IMR-90 (cell line): ENCODE results near the gene ANKLE1. TPM values are rescaled to one million over a fixed set of nuclear protein-coding genes. Genes with fewer than 3 reads are reported as not detected.
A peak's percentile ranks its signal among the peaks of the same experiment; 100 is the strongest.

ENCODE experiments used
- ATAC-seq: fragments of 200-7000 bp; cut with Tn5 transposase; 2 replicates; pipeline ENCODE4 v1.9.1; 2020; ENCODE audit warnings: low read depth, mild to moderate bottlenecking, moderate library complexity
- BruUV-seq: library from RNA; stranded (reverse); fragments of 400-500 nt; replicated peaks from 2 replicates; lab custom pipeline; 2021; lab: Mats Ljungman, UMichigan
- CTCF ChIA-PET: fragments of 300-600 bp; formaldehyde crosslinking; extraction: SDS; loops from one replicate; lab custom pipeline; 2021; ENCODE audit warnings: antibody characterized with exemption; lab: Yijun Ruan, JAX
- POLR2A ChIA-PET: fragments of 300-600 bp; sonication (Branson Sonifier 250); formaldehyde crosslinking; loops from one replicate; lab custom pipeline; 2022; ENCODE audit warnings: antibody characterized with exemption; ENCODE audit not compliant: unreplicated experiment; lab: Charles Lee
- DNase-seq: peaks from one replicate; pipeline ENCODE4 v3.0.0; 2013
- H2AFZ ChIP-seq: replicated peaks from 2 replicates; pipeline ENCODE3; 2013; ENCODE audit warnings: low read length, mild to moderate bottlenecking; ENCODE audit not compliant: poor library complexity
- H2AK5ac ChIP-seq: 2 replicates; pipeline ENCODE4 v1.6.1; 2013; ENCODE audit warnings: low read depth, low read length, inconsistent platforms
- H2AK9ac ChIP-seq: replicated peaks from 2 replicates; pipeline ENCODE3; 2013; ENCODE audit warnings: mild to moderate bottlenecking, low read depth, low read length, moderate library complexity; ENCODE audit not compliant: poor library complexity
- H2BK120ac ChIP-seq: 2 replicates; pipeline ENCODE4 v1.6.1; 2013; ENCODE audit warnings: low read depth, low read length, inconsistent platforms
- H2BK15ac ChIP-seq: 3 replicates; pipeline ENCODE4 v1.6.1; 2013; ENCODE audit warnings: low read depth, low read length, inconsistent platforms
- H2BK20ac ChIP-seq: 2 replicates; pipeline ENCODE4 v1.6.1; 2013; ENCODE audit warnings: low read depth, mild to moderate bottlenecking, inconsistent platforms, low read length, moderate library complexity
- H2BK5ac ChIP-seq: 2 replicates; pipeline ENCODE4 v1.6.1; 2013; ENCODE audit warnings: mild to moderate bottlenecking, low read depth, low read length, inconsistent platforms; ENCODE audit not compliant: poor library complexity, severe bottlenecking
- H3K14ac ChIP-seq: replicated peaks from 2 replicates; pipeline ENCODE4 v1.6.1; 2013; ENCODE audit warnings: low read depth, low read length, inconsistent platforms
- H3K18ac ChIP-seq: 2 replicates; pipeline ENCODE4 v1.6.1; 2013; ENCODE audit warnings: low read depth, low read length, control low read depth
- H3K23ac ChIP-seq: 2 replicates; pipeline ENCODE4 v1.6.1; 2013; ENCODE audit warnings: low read depth, low read length, inconsistent platforms
- H3K27ac ChIP-seq: 2 replicates; pipeline ENCODE4 v1.5.1; 2013; ENCODE audit warnings: mild to moderate bottlenecking, control low read depth, low read length; ENCODE audit not compliant: insufficient read depth
- H3K27me3 ChIP-seq: 2 replicates; pipeline ENCODE4 v1.6.1; 2013; ENCODE audit warnings: low read length; ENCODE audit not compliant: control insufficient read depth, insufficient read depth
- H3K36me3 ChIP-seq: 2 replicates; pipeline ENCODE4 v1.6.1; 2013; ENCODE audit warnings: low read length, mixed read lengths; ENCODE audit not compliant: control insufficient read depth, insufficient read depth
- H3K4ac ChIP-seq: 2 replicates; pipeline ENCODE4 v1.6.1; 2013; ENCODE audit warnings: low read depth, low read length, inconsistent platforms
- H3K4me1 ChIP-seq: 2 replicates; pipeline ENCODE4 v1.6.1; 2013; ENCODE audit warnings: low read length, mixed read lengths; ENCODE audit not compliant: control insufficient read depth, insufficient read depth
- H3K4me2 ChIP-seq: 2 replicates; pipeline ENCODE4 v1.6.1; 2013; ENCODE audit warnings: low read depth, mild to moderate bottlenecking, control low read depth, low read length, moderate library complexity
- H3K4me3 ChIP-seq: 2 replicates; pipeline ENCODE4 v1.5.1; 2013; ENCODE audit warnings: low read depth, mild to moderate bottlenecking, control low read depth, low read length, moderate library complexity; ENCODE audit not compliant: insufficient read depth
- H3K56ac ChIP-seq: 2 replicates; pipeline ENCODE4 v1.6.1; 2013; ENCODE audit warnings: low read length, inconsistent platforms; ENCODE audit not compliant: insufficient read depth; ENCODE audit errors: extremely low read depth
- H3K79me1 ChIP-seq, 2 experiments: 2 replicates each; pipeline ENCODE4 v1.6.1; 2013; ENCODE audit warnings: low read length in 2 of 2, inconsistent platforms in 1 of 2, low read depth in 1 of 2
- H3K9ac ChIP-seq: 2 replicates; pipeline ENCODE4 v1.6.1; 2013; ENCODE audit warnings: low read depth, low read length, control low read depth
- H3K9me1 ChIP-seq: 2 replicates; pipeline ENCODE4 v1.6.1; 2013; ENCODE audit warnings: low read length, inconsistent platforms; ENCODE audit not compliant: insufficient read depth
- H3K9me3 ChIP-seq: 2 replicates; pipeline ENCODE4 v1.6.1; 2013; ENCODE audit warnings: low read length; ENCODE audit not compliant: control insufficient read depth, insufficient read depth
- H4K20me1 ChIP-seq: 2 replicates; pipeline ENCODE4 v1.6.1; 2013; ENCODE audit warnings: low read length, inconsistent platforms; ENCODE audit not compliant: insufficient read depth
- H4K5ac ChIP-seq: 2 replicates; pipeline ENCODE4 v1.6.1; 2013; ENCODE audit warnings: mild to moderate bottlenecking, low read depth, low read length, control low read depth
- H4K8ac ChIP-seq, 2 experiments: 2 replicates each; pipeline ENCODE4 v1.6.1; 2013; ENCODE audit warnings: low read depth in 2 of 2, low read length in 2 of 2, control low read depth in 1 of 2, inconsistent platforms in 1 of 2
- H4K91ac ChIP-seq: 2 replicates; pipeline ENCODE4 v1.6.1; 2013; ENCODE audit warnings: low read depth, low read length, inconsistent platforms; ENCODE audit not compliant: insufficient read depth
- BHLHE40 ChIP-seq: fragments of 150-350 bp; IDR thresholded peaks from 2 replicates; pipeline ENCODE4 v1.6.1; 2016; ENCODE audit warnings: mild to moderate bottlenecking, low read depth, low read length
- RAD21 ChIP-seq: IDR thresholded peaks from 2 replicates; pipeline ENCODE4 v1.6.1; 2012; ENCODE audit warnings: low read length, improper control_type of control experiment
- RCOR1 ChIP-seq: IDR thresholded peaks from 2 replicates; pipeline ENCODE4 v1.6.1; 2012; ENCODE audit warnings: mild to moderate bottlenecking, low read length, improper control_type of control experiment; ENCODE audit not compliant: insufficient replicate concordance
- SMC3 ChIP-seq: fragments of 150-350 bp; IDR thresholded peaks from 2 replicates; pipeline ENCODE4 v1.6.1; 2016; ENCODE audit warnings: low read depth, mild to moderate bottlenecking, antibody characterized with exemption, low read length, moderate library complexity
- WGBS, 2 experiments: methylation state at CpG; one replicate each; pipeline versions ENCODE4 v1.1.5 to v1.1.7; 2013; ENCODE audit warnings: missing lambda C conversion rate in 2 of 2; ENCODE audit not compliant: insufficient read length in 1 of 2; ENCODE audit errors: extremely low coverage in 2 of 2; 5-methylcytosine and 5-hydroxymethylcytosine counted together
- dilution Hi-C: fragments of 300-500 bp; cut with HindIII; formaldehyde crosslinking; loops from one replicate; pipeline ENCODE4 v1.14.3; 2018; ENCODE audit warnings: low sequenced_read_pairs; ENCODE audit not compliant: unreplicated experiment
- in situ Hi-C: fragments of 300-500 bp; cut with MboI; formaldehyde crosslinking; loops from 3 replicates; pipeline ENCODE4 v1.14.3; 2019; ENCODE audit warnings: low sequenced_read_pairs, inconsistent platforms, mixed read lengths
- intact Hi-C: fragments of 100-400 bp; cut with micrococcal nuclease; formaldehyde crosslinking; loops from 2 replicates; pipeline ENCODE4 v1.10.0; 2022
- polyA plus RNA-seq, 3 experiments: library from polyadenylated mRNA; depleted of rRNA; stranded (reverse); fragments of >200 nt; gene quantifications; 2 replicates each; pipeline ENCODE4 v1.2.3, GENCODE V29; 2012; ENCODE audit warnings: low replicate concordance in 1 of 3
- total RNA-seq: library from RNA; depleted of rRNA; stranded (reverse); fragments of >200 nt; gene quantifications from 2 replicates; pipeline ENCODE4 v1.2.3, GENCODE V29; 2012
- TF ChIP-seq, protein P1 (sequence below): conservative IDR thresholded peaks from 2 replicates; pipeline ENCODE4 v1.5.1; 2012; ENCODE audit warnings: mild to moderate bottlenecking, low read depth, low read length, improper control_type of control experiment

The ANKLE1 gene
- total and polyA plus RNA-seq, 2 of the 4 experiments (the other 2 are of a cell fraction), result under 0.01 to 0.87 TPM

DNA sequence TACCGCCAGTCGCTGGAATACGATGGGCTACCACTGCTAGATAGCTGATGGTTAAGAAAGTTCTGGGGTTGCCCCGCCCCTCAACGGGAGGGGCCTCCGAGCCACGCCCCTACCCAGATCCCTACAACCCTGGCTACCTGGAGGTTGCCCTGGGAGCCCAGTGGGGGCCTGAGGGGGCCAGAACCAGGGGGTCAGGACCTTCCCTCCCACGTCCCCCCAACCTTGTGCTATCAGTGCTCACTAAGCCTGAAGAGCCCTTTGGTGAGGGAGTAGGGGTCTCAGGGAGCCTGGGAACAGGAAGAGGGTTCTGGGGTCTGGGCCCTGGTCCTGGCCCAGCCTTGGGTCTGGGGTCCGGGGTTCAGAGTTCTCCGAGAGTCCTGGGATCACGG is 46.8 kb upstream of the ANKLE1 start:
- BruUV-seq, result no TSS peak
- no peak overlapping the region for H3K56ac ChIP-seq
- no peak overlapping the region for H2BK120ac ChIP-seq
- H3K4me1 ChIP-seq, result peaks cover 12% of the 10 kb centered on the region
- no peak overlapping the region for H3K9ac ChIP-seq
- H2BK15ac ChIP-seq, result no peak overlapping the region
- peaks cover 34% of the 10 kb centered on the region for H3K36me3 ChIP-seq
- peaks cover 28 to 66% of the 10 kb centered on the region in 2 experiments for H3K79me1 ChIP-seq
- POLR2A ChIA-PET, result no interaction called here
- no peak overlapping the region for H3K14ac ChIP-seq
- H4K91ac ChIP-seq, result no peak overlapping the region
- H3K23ac ChIP-seq, result 0 out of 2 replicates have a peak overlapping the region, but pooled peaks have one; percentile 34
- TF ChIP-seq, protein P1, sequence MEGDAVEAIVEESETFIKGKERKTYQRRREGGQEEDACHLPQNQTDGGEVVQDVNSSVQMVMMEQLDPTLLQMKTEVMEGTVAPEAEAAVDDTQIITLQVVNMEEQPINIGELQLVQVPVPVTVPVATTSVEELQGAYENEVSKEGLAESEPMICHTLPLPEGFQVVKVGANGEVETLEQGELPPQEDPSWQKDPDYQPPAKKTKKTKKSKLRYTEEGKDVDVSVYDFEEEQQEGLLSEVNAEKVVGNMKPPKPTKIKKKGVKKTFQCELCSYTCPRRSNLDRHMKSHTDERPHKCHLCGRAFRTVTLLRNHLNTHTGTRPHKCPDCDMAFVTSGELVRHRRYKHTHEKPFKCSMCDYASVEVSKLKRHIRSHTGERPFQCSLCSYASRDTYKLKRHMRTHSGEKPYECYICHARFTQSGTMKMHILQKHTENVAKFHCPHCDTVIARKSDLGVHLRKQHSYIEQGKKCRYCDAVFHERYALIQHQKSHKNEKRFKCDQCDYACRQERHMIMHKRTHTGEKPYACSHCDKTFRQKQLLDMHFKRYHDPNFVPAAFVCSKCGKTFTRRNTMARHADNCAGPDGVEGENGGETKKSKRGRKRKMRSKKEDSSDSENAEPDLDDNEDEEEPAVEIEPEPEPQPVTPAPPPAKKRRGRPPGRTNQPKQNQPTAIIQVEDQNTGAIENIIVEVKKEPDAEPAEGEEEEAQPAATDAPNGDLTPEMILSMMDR, result no peak
- TF ChIP-seq RAD21 (no peak), SMC3 (no peak), RCOR1 (no peak), BHLHE40 (no peak)
- dilution Hi-C loops (no loop called here), in situ Hi-C loops (no loop called here), intact Hi-C loops (no loop called here)
- H4K20me1 ChIP-seq, result peaks cover 11% of the 10 kb centered on the region
- no peaks in the 10 kb centered on the region for H3K9me3 ChIP-seq
- DNase-seq (peak; percentile 38), ATAC-seq (peak; percentile 61)
- H4K5ac ChIP-seq, result no peak overlapping the region; the same call in 1 of the 2 replicates
- H2BK5ac ChIP-seq, result peak overlapping the region; percentile 2
- CTCF ChIA-PET, result interaction anchor here (1.0 to 1.3 kb wide), 2 partner anchors 33 to 47 kb away, joined by 3 read pairs; partner anchors contain the start of gene ANKLE1
- no peak overlapping the region for H2BK20ac ChIP-seq
- peak overlapping the region; percentile 96 for H2AK9ac ChIP-seq
- H3K27ac ChIP-seq, result 0 out of 2 replicates have a peak overlapping the region, but pooled peaks have one; percentile 31
- H4K8ac ChIP-seq, result peak overlapping the region in 1 of 2 experiments; percentile 82; a peak in 1 of 4 replicates
- H2AFZ ChIP-seq, result peak overlapping the region; percentile 73
- H3K4me2 ChIP-seq, result peak overlapping the region; percentile 66
- H3K27me3 ChIP-seq, result no peaks in the 10 kb centered on the region
- H3K4ac ChIP-seq, result peak overlapping the region; percentile 3; the same call in 1 of the 2 replicates
- no peak overlapping the region for H3K18ac ChIP-seq
- H3K4me3 ChIP-seq, result peak overlapping the region; percentile 54; the same call in 1 of the 2 replicates
- peaks cover 7% of the 10 kb centered on the region for H3K9me1 ChIP-seq
- WGBS, 2 experiments, result no CpG with 5 or more reads among the region's 11 CpGs
- peak overlapping the region; percentile 51; the same call in 1 of the 2 replicates for H2AK5ac ChIP-seq
